Right renal cortex interstitium (tissue), 3 donors: ENCODE data around the gene P4HA3. TPM values are rescaled to one million over a fixed set of nuclear protein-coding genes. Genes with fewer than 3 reads are reported as not detected.

Experiments
- polyA plus RNA-seq, 3 donors: library from polyadenylated mRNA; unstranded; fragments of 120-200 nt; gene quantifications; one replicate each; pipeline ENCODE4 v1.2.1, GENCODE V29; 2013; ENCODE audit not compliant: insufficient read length in 3 of 3

Gene P4HA3
- polyA plus RNA-seq, 3 donors = 0.43 to 1.3 (median 1.1) TPM

Other genes with a start within 250 kb of the P4HA3 start
- gene C2CD3, start 140.6 kb downstream of the P4HA3 start, polyA plus RNA-seq = 10 to 100 TPM; 20.5 to 24.3 (median 21.8) TPM
- 10 to 100 TPM; 37.1 to 40.2 (median 38.7) TPM for gene PPME1, start 140.4 kb downstream of the P4HA3 start, polyA plus RNA-seq
- 1 to 10 TPM; 3.3 to 3.7 (median 3.6) TPM for gene PGM2L1, start 86.8 kb upstream of the P4HA3 start, polyA plus RNA-seq
- gene KCNE3, start 155.9 kb upstream of the P4HA3 start, polyA plus RNA-seq = 10 to 100 TPM; 26.6 to 29.3 (median 28.3) TPM
- 10 to 100 TPM; 11.2 to 11.6 (median 11.3) TPM for gene LIPT2, start 182.1 kb upstream of the P4HA3 start, polyA plus RNA-seq